Measurements from ENCODE around the gene LRRC58. TPM values are rescaled to one million over a fixed set of nuclear protein-coding genes. Genes with fewer than 3 reads are reported as not detected.

Gene LRRC58
- total and polyA plus RNA-seq, 8 donors, result 21.3 to 27.7 (median 25.5) TPM

- H3K4me3 ChIP-seq, result no peak overlapping the region
- intact Hi-C loops (cut with DNase I), result no loop called here
- no peak for ATAC-seq
- no peaks in the 10 kb centered on the region for H3K36me3 ChIP-seq
- TF ChIP-seq, protein P1, sequence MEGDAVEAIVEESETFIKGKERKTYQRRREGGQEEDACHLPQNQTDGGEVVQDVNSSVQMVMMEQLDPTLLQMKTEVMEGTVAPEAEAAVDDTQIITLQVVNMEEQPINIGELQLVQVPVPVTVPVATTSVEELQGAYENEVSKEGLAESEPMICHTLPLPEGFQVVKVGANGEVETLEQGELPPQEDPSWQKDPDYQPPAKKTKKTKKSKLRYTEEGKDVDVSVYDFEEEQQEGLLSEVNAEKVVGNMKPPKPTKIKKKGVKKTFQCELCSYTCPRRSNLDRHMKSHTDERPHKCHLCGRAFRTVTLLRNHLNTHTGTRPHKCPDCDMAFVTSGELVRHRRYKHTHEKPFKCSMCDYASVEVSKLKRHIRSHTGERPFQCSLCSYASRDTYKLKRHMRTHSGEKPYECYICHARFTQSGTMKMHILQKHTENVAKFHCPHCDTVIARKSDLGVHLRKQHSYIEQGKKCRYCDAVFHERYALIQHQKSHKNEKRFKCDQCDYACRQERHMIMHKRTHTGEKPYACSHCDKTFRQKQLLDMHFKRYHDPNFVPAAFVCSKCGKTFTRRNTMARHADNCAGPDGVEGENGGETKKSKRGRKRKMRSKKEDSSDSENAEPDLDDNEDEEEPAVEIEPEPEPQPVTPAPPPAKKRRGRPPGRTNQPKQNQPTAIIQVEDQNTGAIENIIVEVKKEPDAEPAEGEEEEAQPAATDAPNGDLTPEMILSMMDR (IDR thresholded peaks at IDR 0.05), result no peak
- H3K27me3 ChIP-seq, result peaks cover 0 to 28% of the 10 kb centered on the region in 2 donors
- H3K4me1 ChIP-seq, result peaks cover 0 to 3% of the 10 kb centered on the region in 2 donors
- DNase-seq, result no peak
- H3K9me3 ChIP-seq, result no peaks in the 10 kb centered on the region
- H3K27ac ChIP-seq, result no peak overlapping the region
Measured at GRCh38 chr3:120280026-120280425, 69.1 kb downstream of the LRRC58 start.

DNA sequence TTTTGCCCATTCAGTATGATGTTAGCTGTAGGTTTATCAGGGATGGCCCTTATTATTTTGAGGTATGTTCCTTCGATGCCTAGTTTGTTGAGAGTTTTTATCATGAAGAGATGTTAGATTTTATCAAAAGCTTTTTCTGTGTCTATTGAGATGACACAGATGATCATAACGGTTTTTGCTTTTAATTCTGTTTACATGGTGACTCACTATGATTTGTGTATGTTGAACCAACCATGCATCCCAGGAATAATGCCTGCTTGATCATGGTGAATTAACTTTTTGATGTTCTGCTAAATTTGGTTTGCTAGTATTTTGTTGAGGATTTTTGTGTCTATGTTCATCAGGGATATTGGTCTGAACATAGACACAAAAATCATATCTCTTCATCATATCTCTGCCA is 72.4 kb downstream of the LRRC58 start:
- intact Hi-C loops (cut with DNase I), result no loop called here
- no peak for ATAC-seq
- TF ChIP-seq, protein P1 (IDR thresholded peaks at IDR 0.05), result no peak

GRCh38 chr3:120275618-120276017 is 73.5 kb downstream of the LRRC58 start:
- H3K9me3 ChIP-seq, result no peaks in the 10 kb centered on the region
- no peaks in the 10 kb centered on the region for H3K27me3 ChIP-seq
- TF ChIP-seq, protein P1 (IDR thresholded peaks at IDR 0.05), result no peak
- H3K36me3 ChIP-seq, result no peaks in the 10 kb centered on the region
- no peaks in the 10 kb centered on the region for H3K4me1 ChIP-seq
- intact Hi-C loops (cut with DNase I), result no loop called here
- ATAC-seq, result no peak
- no peak overlapping the region for H3K27ac ChIP-seq
- no peak for DNase-seq
- H3K4me3 ChIP-seq, result no peak overlapping the region

More for the DNA sequence above, 72.4 kb downstream of the LRRC58 start:
- H3K36me3 ChIP-seq, result no peaks in the 10 kb centered on the region
- no peak overlapping the region for H3K4me3 ChIP-seq
- no peaks in the 10 kb centered on the region for H3K27me3 ChIP-seq
- DNase-seq, result no peak
- H3K9me3 ChIP-seq, result no peaks in the 10 kb centered on the region
- no peaks in the 10 kb centered on the region for H3K4me1 ChIP-seq
- H3K27ac ChIP-seq, result no peak overlapping the region

- H3K36me3 ChIP-seq, result no peaks in the 10 kb centered on the region
- TF ChIP-seq, protein P1 (IDR thresholded peaks at IDR 0.05), result no peak
- no peaks in the 10 kb centered on the region for H3K27me3 ChIP-seq
- no peaks in the 10 kb centered on the region for H3K9me3 ChIP-seq
- ATAC-seq (peak; percentile 85), DNase-seq (peak in 2 of 4 donors; percentile 37 to 44)
- no peaks in the 10 kb centered on the region for H3K4me1 ChIP-seq
- intact Hi-C loops (cut with DNase I), result no loop called here
- H3K4me3 ChIP-seq, result no peak overlapping the region
- no peak overlapping the region for H3K27ac ChIP-seq
Measured at GRCh38 chr3:120274739-120275167, 74.4 kb downstream of the LRRC58 start.

Other genes with a start within 250 kb of the LRRC58 start
- gene GPR156, start 64.1 kb downstream of the LRRC58 start, total RNA-seq, result under 1 TPM; 0.34 to 0.85 TPM
- gene GPR156, start 64.1 kb downstream of the LRRC58 start, polyA plus RNA-seq (ENCODE audit: insufficient read length in 6 of 6), result 1 to 10 TPM; 1.7 to 3.2 (median 2.1) TPM
- gene FSTL1, start 101.6 kb upstream of the LRRC58 start, total RNA-seq, result 100 to 1,000 TPM; 265 to 530 TPM
- gene FSTL1, start 101.6 kb upstream of the LRRC58 start, polyA plus RNA-seq (ENCODE audit: insufficient read length in 6 of 6), result 100 to 1,000 TPM; 464 to 564 (median 529) TPM
- gene NDUFB4, start 247.0 kb upstream of the LRRC58 start, total RNA-seq, result 100 to 1,000 TPM in 1 of 2 donors, 10 to 100 TPM in 1; 90.4 to 100 TPM
- 100 to 1,000 TPM; 150 to 170 (median 160) TPM for gene NDUFB4, start 247.0 kb upstream of the LRRC58 start, polyA plus RNA-seq (ENCODE audit: insufficient read length in 6 of 6)